GM23338 (cell line): ENCODE data around the gene NTRK3. TPM values are rescaled to one million over a fixed set of nuclear protein-coding genes. Genes with fewer than 3 reads are reported as not detected.

ENCODE experiments used
- ATAC-seq: fragments of 200-7000 bp; cut with Tn5 transposase; 3 replicates; pipeline ENCODE4 v1.9.1; 2020
- DNase-seq: peaks from one replicate; pipeline ENCODE4 v3.0.0-alpha.2; 2015; ENCODE audit warnings: low spot score
- H2AFZ ChIP-seq: fragments of 200-600 bp; sonication (generic); 2 replicates; pipeline ENCODE4 v1.8.0; 2016; ENCODE audit warnings: antibody characterized with exemption, mild to moderate bottlenecking, moderate library complexity
- H3F3A ChIP-seq: fragments of 200-600 bp; sonication (generic); replicated peaks from 2 replicates; pipeline ENCODE4 v1.8.0; 2017; ENCODE audit warnings: antibody characterized with exemption, mixed run types, low read depth
- H3K27ac ChIP-seq: fragments of 200-600 bp; sonication (generic); 2 replicates; pipeline ENCODE4 v1.6.1; 2016; ENCODE audit warnings: low read depth
- H3K27me3 ChIP-seq: fragments of 200-600 bp; sonication (generic); 2 replicates; pipeline ENCODE4 v1.8.0; 2016; ENCODE audit warnings: mild to moderate bottlenecking, mixed run types, moderate library complexity; ENCODE audit not compliant: insufficient read depth
- H3K36me3 ChIP-seq: fragments of 200-600 bp; sonication (generic); 2 replicates; pipeline ENCODE4 v1.8.0; 2016; ENCODE audit warnings: mild to moderate bottlenecking; ENCODE audit not compliant: insufficient read depth
- H3K4me1 ChIP-seq: fragments of 200-600 bp; sonication (generic); 2 replicates; pipeline ENCODE4 v1.8.0; 2016; ENCODE audit warnings: mild to moderate bottlenecking, moderate library complexity; ENCODE audit not compliant: insufficient read depth
- H3K4me2 ChIP-seq: fragments of 200-600 bp; sonication (generic); 2 replicates; pipeline ENCODE4 v1.7.1; 2017; ENCODE audit warnings: mixed run types
- H3K4me3 ChIP-seq: fragments of 200-600 bp; sonication (generic); 2 replicates; pipeline ENCODE4 v1.6.1; 2016; ENCODE audit warnings: mixed run types
- H3K79me2 ChIP-seq: fragments of 200-600 bp; sonication (generic); replicated peaks from 2 replicates; pipeline ENCODE4 v1.8.0; 2017; ENCODE audit warnings: mild to moderate bottlenecking; ENCODE audit not compliant: insufficient read depth
- H3K9me2 ChIP-seq: fragments of 200-600 bp; sonication (generic); 2 replicates; pipeline ENCODE4 v1.8.0; 2017; ENCODE audit not compliant: insufficient read depth
- H4K20me1 ChIP-seq: fragments of 200-600 bp; sonication (generic); replicated peaks from 2 replicates; pipeline ENCODE4 v1.8.0; 2017; ENCODE audit warnings: mild to moderate bottlenecking; ENCODE audit not compliant: insufficient read depth
- H3K27ac Mint-ChIP-seq: 2 replicates; pipeline ENCODE4 v1.8.0; 2020; ENCODE audit warnings: inconsistent platforms, mild to moderate bottlenecking, moderate library complexity, mixed read lengths
- H3K27me3 Mint-ChIP-seq: 3 replicates; pipeline ENCODE4 v1.8.0; 2022; ENCODE audit warnings: low read depth, mild to moderate bottlenecking, moderate library complexity, mixed read lengths, inconsistent platforms; ENCODE audit not compliant: insufficient read depth, poor library complexity
- H3K36me3 Mint-ChIP-seq: 3 replicates; pipeline ENCODE4 v1.8.0; 2021; ENCODE audit warnings: low read depth, mild to moderate bottlenecking, inconsistent platforms, moderate library complexity, mixed read lengths
- H3K4me1 Mint-ChIP-seq: 3 replicates; pipeline ENCODE4 v1.8.0; 2020; ENCODE audit warnings: mild to moderate bottlenecking, inconsistent platforms, mixed read lengths
- H3K4me3 Mint-ChIP-seq: 3 replicates; pipeline ENCODE4 v1.8.0; 2021; ENCODE audit warnings: moderate library complexity, mild to moderate bottlenecking, inconsistent platforms, mixed read lengths
- H3K9me3 Mint-ChIP-seq: 3 replicates; pipeline ENCODE4 v1.8.0; 2020; ENCODE audit warnings: moderate library complexity, mild to moderate bottlenecking, inconsistent platforms, mixed read lengths
- ETS1 ChIP-seq: IDR thresholded peaks from 2 replicates; pipeline ENCODE4 v1.6.1; 2016; ENCODE audit warnings: antibody characterized with exemption
- EZH2 ChIP-seq: fragments of 200-600 bp; sonication (generic); IDR thresholded peaks from one replicate; pipeline ENCODE4 v1.8.0; 2017; ENCODE audit warnings: antibody characterized with exemption, mild to moderate bottlenecking, low read depth; ENCODE audit not compliant: unreplicated experiment
- EZH2phosphoT487 ChIP-seq: fragments of 200-600 bp; sonication (generic); IDR thresholded peaks from one replicate; pipeline ENCODE4 v1.8.1; 2018; ENCODE audit warnings: antibody characterized with exemption; ENCODE audit not compliant: unreplicated experiment
- JUNB ChIP-seq: IDR thresholded peaks from one replicate; pipeline ENCODE4 v1.6.1; 2016; ENCODE audit warnings: antibody characterized with exemption; ENCODE audit not compliant: unreplicated experiment
- NANOG ChIP-seq: IDR thresholded peaks from 2 replicates; pipeline ENCODE4 v1.6.1; 2016; ENCODE audit warnings: antibody characterized with exemption, borderline replicate concordance
- STAT1 ChIP-seq: IDR thresholded peaks from one replicate; pipeline ENCODE4 v1.6.1; 2016; ENCODE audit warnings: antibody characterized with exemption; ENCODE audit not compliant: unreplicated experiment
- ZNF114 ChIP-seq: fragments of 250-450 bp; sonication (Bioruptor Pico); IDR thresholded peaks from 2 replicates; pipeline ENCODE4 v1.5.0; 2020; ENCODE audit warnings: mild to moderate bottlenecking, moderate library complexity
- polyA plus RNA-seq: library from polyadenylated mRNA; unstranded; fragments of >200 nt; fragmentation: Nextera tagmentation; extraction: Ambion mirVana; gene quantifications from 2 replicates; pipeline ENCODE4 v1.2.1, GENCODE V29; 2016
- total RNA-seq: library from RNA; depleted of rRNA; stranded (reverse); fragments of >200 nt; shearing (Covaris generic); gene quantifications from 2 replicates; pipeline ENCODE4 v1.2.3, GENCODE V29; 2014
- TF ChIP-seq, protein P1 (sequence below): IDR thresholded peaks from one replicate; pipeline ENCODE4 v1.6.1; 2018; ENCODE audit warnings: antibody characterized with exemption; ENCODE audit not compliant: unreplicated experiment

NTRK3 gene
- total and polyA plus RNA-seq, 2 experiments from 2014 or later = 3.1 to 5.3 TPM

DNA sequence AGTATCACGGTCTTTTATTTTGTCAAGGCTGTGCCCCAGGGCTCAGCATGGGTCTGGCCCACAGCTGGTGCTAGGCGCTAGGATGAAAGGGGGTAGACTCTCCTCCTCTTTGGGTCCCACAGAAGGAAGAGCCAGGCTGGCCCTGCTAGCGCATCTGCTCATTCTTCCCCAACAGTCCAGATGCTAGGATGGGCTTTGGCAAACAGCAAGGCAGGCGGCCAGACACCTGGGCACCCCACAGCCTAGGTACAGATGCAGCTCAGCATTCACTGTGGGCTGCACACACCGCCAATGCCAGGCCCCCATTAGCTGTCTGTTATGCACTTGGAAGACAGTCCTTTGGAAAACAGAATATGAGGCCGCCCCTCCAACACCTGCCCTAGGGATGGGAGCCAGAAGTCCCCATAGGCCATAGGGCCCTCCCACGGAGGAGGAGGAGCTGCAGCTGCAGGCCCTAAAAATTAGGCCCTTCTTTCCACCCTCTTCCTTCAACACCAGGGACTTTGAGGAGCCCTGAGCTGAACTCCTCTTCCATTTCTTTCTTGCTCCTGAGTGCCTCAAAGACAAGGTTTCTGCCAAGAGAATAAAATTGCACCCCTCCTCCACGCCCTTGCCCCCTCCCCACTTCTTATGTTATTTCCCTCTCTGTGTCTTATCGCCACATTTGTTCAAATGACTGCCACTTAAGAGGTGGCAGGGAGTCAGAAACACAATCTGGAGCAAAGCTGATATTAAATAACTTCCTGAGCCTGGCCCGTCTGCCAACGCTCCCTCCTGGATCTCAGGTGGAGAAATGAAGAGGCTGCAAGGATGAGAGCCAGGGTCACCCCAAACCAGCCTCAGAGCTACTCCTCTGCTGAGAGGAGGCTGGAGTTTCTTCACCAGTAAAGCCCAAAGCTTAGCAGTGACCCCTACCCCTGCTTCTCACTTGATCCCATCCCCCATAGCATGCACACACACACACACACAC lies 13.7 kb downstream of the NTRK3 start (continued):
- TF ChIP-seq, protein P1, sequence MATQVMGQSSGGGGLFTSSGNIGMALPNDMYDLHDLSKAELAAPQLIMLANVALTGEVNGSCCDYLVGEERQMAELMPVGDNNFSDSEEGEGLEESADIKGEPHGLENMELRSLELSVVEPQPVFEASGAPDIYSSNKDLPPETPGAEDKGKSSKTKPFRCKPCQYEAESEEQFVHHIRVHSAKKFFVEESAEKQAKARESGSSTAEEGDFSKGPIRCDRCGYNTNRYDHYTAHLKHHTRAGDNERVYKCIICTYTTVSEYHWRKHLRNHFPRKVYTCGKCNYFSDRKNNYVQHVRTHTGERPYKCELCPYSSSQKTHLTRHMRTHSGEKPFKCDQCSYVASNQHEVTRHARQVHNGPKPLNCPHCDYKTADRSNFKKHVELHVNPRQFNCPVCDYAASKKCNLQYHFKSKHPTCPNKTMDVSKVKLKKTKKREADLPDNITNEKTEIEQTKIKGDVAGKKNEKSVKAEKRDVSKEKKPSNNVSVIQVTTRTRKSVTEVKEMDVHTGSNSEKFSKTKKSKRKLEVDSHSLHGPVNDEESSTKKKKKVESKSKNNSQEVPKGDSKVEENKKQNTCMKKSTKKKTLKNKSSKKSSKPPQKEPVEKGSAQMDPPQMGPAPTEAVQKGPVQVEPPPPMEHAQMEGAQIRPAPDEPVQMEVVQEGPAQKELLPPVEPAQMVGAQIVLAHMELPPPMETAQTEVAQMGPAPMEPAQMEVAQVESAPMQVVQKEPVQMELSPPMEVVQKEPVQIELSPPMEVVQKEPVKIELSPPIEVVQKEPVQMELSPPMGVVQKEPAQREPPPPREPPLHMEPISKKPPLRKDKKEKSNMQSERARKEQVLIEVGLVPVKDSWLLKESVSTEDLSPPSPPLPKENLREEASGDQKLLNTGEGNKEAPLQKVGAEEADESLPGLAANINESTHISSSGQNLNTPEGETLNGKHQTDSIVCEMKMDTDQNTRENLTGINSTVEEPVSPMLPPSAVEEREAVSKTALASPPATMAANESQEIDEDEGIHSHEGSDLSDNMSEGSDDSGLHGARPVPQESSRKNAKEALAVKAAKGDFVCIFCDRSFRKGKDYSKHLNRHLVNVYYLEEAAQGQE = no peak
- TF ChIP-seq STAT1 = no peak
- TF ChIP-seq EZH2 = no peak
- TF ChIP-seq JUNB = no peak
- TF ChIP-seq NANOG = no peak

GRCh38 chr15:88241461-88241860 lies 15.1 kb downstream of the NTRK3 start:
- H3K36me3 ChIP-seq = no peaks in the 10 kb centered on the region
- no peak overlapping the region for H3K27ac ChIP-seq
- Mint-ChIP-seq H3K27ac (no peak overlapping the region), H3K4me3 (no peak overlapping the region), H3K36me3 (peaks cover 6% of the 10 kb centered on the region; the same call in 1 of the 3 replicates), H3K4me1 (peaks cover 14% of the 10 kb centered on the region), H3K27me3 (peaks cover 11% of the 10 kb centered on the region), H3K9me3 (peaks cover 2% of the 10 kb centered on the region; the same call in 2 of the 3 replicates)
- H3K4me3 ChIP-seq = no peak overlapping the region
- DNase-seq = no peak
- peaks cover 9% of the 10 kb centered on the region; the same call in 1 of the 2 replicates for H3K9me2 ChIP-seq
- no peaks in the 10 kb centered on the region for H3K27me3 ChIP-seq
- H3F3A ChIP-seq = no peaks in the 10 kb centered on the region
- no peaks in the 10 kb centered on the region for H3K79me2 ChIP-seq
- no peak overlapping the region for H2AFZ ChIP-seq
- H3K4me1 ChIP-seq = no peaks in the 10 kb centered on the region; the same call in 1 of the 2 replicates
- no peaks in the 10 kb centered on the region for H4K20me1 ChIP-seq
- ATAC-seq = no peak
- H3K4me2 ChIP-seq = no peak overlapping the region
- TF ChIP-seq EZH2phosphoT487 = no peak
- TF ChIP-seq, protein P1 = no peak
- TF ChIP-seq NANOG = no peak
- TF ChIP-seq ETS1 = no peak
- no peak for TF ChIP-seq ZNF114 (CRISPR knock-in tag)
